GM18526 (cell line): ENCODE results near the gene MON1A.

Experiments
- POLR2A ChIP-seq: IDR thresholded peaks from 3 replicates; pipeline ENCODE4 v1.6.1; 2011; ENCODE audit not compliant: insufficient read length; ENCODE audit errors: extremely low read depth

The MON1A gene

DNA sequence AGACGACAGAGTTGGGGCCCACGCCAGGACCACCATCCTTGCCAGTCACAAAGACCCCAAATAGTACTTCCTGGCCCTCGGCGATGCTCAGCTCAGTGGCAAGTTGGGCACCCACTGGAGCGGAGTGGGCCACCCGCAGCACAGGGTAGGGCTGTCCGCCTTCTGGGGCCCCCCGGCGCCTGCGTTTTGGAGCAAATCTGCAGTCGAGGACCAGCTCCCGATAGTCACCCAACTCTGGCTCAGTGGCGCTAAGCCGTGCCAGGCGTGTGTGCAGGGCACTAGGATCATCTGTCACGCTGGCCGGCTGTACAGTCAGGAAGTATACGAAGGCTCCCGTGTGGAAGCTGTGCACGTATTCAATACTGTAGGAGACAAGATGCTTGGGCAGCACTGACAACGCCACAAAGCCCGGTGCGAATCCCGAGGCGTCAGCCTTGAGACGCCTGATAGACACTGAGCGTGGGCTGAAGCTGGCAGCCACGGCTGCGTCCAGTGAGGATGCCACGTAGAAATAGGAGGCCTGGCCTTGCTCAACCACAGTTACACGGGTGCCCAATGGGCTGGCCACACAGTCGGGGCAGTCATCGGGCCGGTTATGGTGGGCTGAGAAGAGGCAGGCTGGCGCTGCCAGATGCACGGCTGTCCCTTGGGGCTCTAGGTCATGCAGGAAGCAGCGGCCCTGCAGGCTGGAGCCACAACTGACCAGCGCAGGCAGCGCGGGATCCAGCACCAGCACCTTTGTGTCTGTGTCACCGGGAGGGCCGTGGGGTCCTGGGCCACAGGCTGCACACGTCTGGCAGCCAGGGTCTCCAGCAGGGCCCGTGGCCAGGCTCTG is 26.9 kb downstream of the MON1A start:
- TF ChIP-seq POLR2A = no peak

DNA sequence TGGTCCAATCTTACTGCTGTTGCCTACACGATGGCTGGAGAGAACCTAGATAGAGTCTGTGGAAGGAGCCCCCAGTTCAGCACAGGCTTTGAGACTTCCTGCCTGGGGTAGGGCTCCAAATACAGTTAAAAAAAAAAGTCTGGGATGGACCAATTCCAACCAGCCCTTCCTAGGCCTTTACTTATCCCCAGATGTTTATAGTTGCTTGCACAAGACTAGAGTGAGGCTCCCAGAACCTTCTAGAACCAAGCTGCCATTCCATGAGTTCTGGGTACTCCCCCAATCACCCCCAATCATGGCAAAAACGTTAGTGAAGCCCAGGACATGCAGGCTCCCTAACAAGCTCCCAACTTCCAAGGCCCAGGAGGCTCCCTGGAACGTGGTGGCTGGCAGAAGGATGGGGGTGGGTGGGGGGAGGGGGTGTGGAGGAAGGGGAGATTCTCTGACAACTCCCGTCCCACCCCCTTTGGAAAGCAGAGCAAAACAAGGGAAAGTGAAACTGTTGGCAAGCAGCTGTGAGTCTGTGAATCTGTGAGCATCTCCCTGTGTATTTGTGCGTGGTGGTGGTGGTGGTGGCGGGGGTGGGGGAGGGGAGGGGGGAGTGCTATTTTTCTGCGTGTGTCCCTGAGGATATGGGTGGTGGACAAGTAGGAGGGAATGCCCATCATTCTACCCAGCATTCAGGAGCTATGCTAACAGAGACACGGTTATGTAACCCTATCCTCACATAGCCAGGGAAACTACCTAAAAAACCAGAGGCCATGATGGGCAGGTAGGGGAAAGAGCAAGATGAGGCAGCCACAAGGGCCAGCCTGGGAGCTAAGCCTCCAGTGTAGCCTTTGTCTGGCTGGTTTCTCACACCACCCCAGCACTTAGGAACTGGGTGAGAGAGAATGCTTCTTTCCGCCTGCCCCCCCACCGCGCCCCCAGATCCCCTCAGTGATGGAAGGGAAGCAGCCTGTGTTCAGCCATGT is 28.0 kb downstream of the MON1A start:
- TF ChIP-seq POLR2A = no peak

DNA sequence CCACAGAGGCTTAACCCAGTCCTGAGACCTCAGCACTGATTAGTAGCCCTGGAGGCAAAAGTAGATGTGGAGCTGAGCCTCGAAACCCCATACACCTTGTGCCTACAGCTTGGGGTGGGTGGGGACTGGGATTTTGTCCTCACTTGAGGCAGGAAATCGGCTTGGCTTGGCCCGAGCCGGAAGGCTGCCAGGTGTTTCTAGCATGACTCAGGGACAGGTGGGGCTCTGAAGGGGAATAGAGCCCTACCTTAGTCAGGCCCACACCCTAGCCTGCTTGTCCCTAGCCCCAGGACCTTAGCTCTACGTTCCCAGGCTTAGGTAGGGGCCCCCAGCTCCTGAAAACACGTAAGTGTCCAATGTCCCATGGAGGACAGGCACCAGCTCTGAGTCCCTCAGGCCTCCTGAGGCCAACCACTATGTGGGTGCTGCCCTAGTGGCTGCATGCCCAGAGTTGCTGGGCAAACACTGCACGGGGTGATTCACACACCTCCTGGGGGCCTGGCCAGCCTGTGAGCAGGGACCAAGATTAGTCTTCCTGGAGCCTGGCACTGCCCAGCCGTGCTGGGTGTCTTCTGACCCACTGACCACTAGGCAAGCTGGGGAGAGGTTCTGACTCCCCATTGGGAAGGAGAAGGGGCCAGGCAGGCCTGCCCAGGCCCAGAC is 29.0 kb downstream of the MON1A start:
- TF ChIP-seq POLR2A = no peak

DNA sequence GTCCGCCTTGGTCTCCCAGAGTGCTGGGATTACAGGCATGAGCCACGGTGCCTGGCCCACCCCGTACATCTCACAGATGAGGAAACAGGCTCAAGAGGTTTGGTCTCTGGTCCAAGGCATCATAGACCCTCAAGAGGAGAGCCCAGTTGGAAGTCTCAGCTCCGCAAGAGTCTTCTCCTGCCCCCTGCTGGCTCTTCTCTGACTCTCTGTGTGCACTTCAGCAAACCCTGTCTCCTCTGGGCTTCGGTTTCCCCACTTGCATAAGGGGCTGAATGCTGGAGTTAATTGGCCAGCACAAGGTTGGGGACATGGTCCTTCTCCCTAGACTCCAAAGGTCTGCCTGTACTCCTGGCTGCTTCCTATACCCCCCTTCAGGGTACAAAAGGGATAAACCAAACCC is 29.8 kb downstream of the MON1A start:
- TF ChIP-seq POLR2A = no peak

- TF ChIP-seq POLR2A = no peak
Measured at GRCh38 chr3:49898991-49899390, 30.6 kb downstream of the MON1A start.

DNA sequence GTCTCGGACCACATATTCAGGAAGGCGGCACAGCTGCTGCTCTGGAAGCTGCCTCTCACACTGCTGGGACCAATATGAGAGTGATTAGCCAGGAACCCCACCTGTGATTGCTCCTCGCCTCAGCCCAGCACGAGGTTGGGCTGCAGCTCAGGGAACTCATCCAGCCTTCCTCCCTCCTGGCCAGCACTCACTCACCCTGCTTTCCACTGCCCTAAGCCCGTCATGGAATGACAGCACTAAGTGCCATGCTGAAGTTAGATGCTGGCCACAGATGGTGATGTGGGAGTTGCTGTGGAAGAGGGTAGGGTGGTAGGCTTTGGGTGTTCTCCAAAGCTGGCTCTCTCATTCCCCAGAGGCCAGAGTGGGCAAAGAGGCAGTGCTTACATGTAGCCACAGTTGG is 33.3 kb downstream of the MON1A start:
- no peak for TF ChIP-seq POLR2A

GRCh38 chr3:49895791-49896190 is 33.8 kb downstream of the MON1A start:
- TF ChIP-seq POLR2A = no peak

DNA sequence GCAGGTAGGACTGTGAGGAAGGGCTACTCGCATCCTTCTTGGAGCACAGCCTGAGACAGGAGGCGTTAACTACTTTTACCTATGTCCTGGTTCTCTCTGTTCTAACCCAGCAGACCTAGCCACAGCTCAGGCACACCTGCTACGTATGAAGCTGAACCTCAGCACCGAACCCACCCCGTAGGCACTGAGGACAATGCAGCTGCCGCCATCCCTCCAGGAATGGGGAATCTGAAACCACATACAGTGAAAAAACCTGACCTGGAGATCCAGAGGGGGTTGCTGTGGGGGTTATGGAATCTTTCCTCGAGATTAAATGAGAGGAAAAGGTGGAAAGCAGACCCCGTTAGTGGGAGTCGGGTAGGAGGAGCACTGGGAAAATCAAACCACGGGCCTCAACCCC is 40.3 kb downstream of the MON1A start:
- no peak for TF ChIP-seq POLR2A

- TF ChIP-seq POLR2A = no peak
Measured at GRCh38 chr3:49886922-49887265, 42.7 kb downstream of the MON1A start.

DNA sequence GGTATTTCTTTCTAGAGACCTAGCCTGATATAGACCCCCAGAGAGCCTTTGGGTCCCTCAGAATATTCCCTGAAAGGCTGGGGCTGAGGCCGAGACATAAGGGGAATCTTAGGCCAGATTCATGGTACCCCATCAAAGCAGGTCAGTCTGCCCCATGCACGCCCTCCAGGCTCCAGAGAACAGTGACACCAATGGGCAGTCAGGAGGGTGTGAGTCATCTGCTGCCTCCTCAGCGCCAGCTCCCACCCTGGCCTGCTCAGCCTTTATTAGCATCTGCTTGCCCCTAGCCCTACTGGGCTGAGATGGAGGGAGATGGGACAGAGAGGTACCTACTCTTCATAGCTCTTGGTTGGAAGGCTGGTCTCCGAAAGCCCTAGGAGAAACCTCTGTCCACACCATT is 45.6 kb downstream of the MON1A start:
- no peak for TF ChIP-seq POLR2A

GRCh38 chr3:49882166-49882565 is 47.4 kb downstream of the MON1A start:
- TF ChIP-seq POLR2A = no peak

DNA sequence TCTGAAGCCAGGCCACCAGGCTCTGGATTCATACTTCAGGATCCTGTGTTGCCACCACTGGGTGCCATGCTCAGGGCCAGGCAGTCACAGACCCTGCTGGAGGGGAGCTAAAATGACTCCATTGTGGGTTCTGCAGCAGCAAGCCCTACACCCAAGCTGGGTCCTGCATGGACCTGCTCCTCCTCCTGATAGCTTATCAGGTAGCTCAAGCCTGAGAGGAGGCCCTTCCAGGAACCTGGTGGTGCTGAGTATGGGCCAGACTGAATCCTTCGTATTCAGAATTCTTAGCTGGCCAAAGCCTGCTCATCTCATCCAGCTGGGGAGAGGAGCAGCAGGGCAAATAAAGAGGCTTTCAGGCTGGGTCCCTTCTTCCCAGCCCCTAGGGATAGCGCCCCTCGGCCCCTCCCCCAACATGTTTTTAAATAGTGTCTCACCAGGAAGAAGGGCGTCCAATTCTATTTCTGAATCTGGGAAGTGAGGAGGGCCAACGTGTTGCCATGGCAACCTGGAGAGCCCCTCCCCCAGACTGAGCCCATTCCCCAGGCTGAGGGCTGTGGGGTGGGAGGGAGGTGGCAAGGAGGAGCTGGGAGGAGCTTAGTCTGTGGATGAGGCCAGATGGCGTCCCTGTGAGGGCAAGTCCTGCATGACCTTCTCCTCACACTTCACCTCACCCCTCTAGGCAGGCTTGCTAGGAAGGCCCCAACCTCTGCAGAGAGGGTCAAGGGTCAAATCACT is 48.9 kb downstream of the MON1A start:
- no peak for TF ChIP-seq POLR2A

- TF ChIP-seq POLR2A = no peak
Measured at GRCh38 chr3:49879721-49880120, 49.9 kb downstream of the MON1A start.

- TF ChIP-seq POLR2A = no peak
Measured at GRCh38 chr3:49878686-49879085, 50.9 kb downstream of the MON1A start.

- no peak for TF ChIP-seq POLR2A
Measured at GRCh38 chr3:49877716-49878115, 51.9 kb downstream of the MON1A start.
